PFSK-1 (cell line): ENCODE data around the gene MEOX2.

ENCODE experiments used
- FOXP2 ChIP-seq: optimal IDR thresholded peaks from 2 replicates; pipeline ENCODE3; 2011; ENCODE audit warnings: borderline replicate concordance, control low read depth, inconsistent platforms; ENCODE audit not compliant: insufficient read depth; ENCODE audit errors: extremely low read length, extremely low read depth
- POLR2AphosphoS5 ChIP-seq: IDR thresholded peaks from 2 replicates; pipeline ENCODE4 v1.6.1; 2012; ENCODE audit warnings: low read depth, mild to moderate bottlenecking, control low read depth, low read length, moderate library complexity
- REST ChIP-seq, 2 experiments: IDR thresholded peaks; 2 replicates each; pipeline versions ENCODE4 v1.6.1 to v1.8.0; 2011 to 2012; ENCODE audit warnings: low read depth in 2 of 2, low read length in 2 of 2, control low read depth in 1 of 2, inconsistent platforms in 1 of 2, mild to moderate bottlenecking in 1 of 2, moderate library complexity in 1 of 2; ENCODE audit not compliant: insufficient read depth in 1 of 2
- SIN3A ChIP-seq: IDR thresholded peaks from 2 replicates; pipeline ENCODE4 v1.6.1; 2012; ENCODE audit warnings: mild to moderate bottlenecking, low read length, moderate library complexity, borderline replicate concordance; ENCODE audit not compliant: insufficient read depth
- TAF1 ChIP-seq: IDR thresholded peaks from 2 replicates; pipeline ENCODE4 v1.6.1; 2012; ENCODE audit warnings: low read length, control low read depth, borderline replicate concordance; ENCODE audit not compliant: insufficient read depth

The MEOX2 gene

GRCh38 chr7:15609287-15609686, 77.2 kb downstream of the MEOX2 start:
- TF ChIP-seq FOXP2 (no peak), REST (IDR thresholded peaks at IDR 0.05; ENCODE audit: insufficient read depth in 1 of 2, low read depth in 2 of 2, low read length in 2 of 2) (no peak), SIN3A (no peak), POLR2AphosphoS5 (no peak), TAF1 (no peak)

DNA sequence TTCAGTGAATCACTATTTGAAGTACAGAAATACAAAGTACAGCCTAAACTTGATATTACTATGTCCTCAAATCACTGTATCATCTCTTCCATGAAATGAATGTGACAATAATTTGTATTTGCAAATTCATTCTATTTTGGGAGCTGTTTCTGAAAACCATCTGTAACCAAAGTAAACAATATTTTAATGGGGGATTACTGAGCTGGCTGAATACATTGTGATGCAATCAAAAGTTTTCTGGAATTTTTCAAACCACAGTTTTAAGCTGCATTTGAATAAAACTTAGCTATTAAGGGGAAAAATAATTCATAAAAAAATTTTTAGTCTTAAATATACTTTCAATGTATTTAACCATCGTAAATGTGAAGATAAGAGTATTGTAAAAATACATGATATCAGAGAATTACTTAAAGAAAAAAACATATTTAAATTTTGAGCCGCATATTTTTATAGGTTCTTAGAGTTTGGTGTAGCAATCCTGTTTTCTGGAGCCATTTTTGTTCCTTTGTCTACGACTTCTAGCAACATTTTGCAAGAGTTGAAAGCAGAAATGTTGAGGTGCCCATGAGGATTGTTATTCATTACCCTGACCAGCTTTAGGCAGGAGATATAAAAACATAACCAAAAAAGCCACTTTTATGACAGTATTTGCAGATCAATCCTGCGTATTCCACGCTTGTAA, 78.8 kb downstream of the MEOX2 start:
- TF ChIP-seq POLR2AphosphoS5 (no peak), SIN3A (no peak), TAF1 (no peak), FOXP2 (no peak), REST (IDR thresholded peaks at IDR 0.05; ENCODE audit: insufficient read depth in 1 of 2, low read depth in 2 of 2, low read length in 2 of 2) (no peak)

DNA sequence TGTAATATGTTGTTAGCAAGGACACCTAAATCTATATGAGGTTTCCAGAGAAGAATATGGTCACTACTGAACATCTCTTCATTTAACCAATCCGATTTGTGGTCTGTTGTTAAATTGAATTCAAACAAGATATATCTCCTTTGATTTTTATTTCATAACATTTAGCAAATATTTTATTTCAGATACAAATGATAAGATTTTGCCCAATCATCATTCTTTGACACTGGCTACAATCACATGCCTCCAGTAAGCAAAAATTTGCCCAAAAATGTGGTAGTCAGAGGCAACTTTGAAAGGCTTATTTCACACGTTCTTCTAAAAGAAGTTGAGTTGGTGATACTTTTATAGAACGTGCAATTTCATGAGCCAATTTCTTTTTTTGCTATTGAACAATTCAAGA, 79.9 kb downstream of the MEOX2 start:
- TF ChIP-seq POLR2AphosphoS5, result no peak
- TF ChIP-seq SIN3A, result no peak
- TF ChIP-seq FOXP2, result no peak
- no peak for TF ChIP-seq TAF1
- no peak for TF ChIP-seq REST (IDR thresholded peaks at IDR 0.05; ENCODE audit: insufficient read depth in 1 of 2, low read depth in 2 of 2, low read length in 2 of 2)

DNA sequence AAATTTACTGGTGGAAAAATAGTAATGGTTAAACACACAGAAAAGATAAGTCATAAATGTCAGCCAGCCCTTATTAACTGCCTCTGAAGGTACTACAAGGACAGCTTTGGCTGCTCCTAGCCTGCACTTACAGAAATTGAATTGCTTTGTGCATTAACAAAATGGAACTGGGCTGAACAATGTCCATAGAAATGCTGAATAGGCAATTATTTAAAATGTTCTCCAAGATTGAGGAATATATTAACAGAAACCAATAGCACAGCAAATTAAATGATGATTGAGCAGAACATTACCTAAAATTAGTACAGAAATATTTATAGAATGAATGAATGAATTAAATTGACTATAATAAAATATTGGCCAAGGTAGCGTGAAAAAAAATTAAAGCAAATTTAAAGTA, 82.3 kb downstream of the MEOX2 start:
- TF ChIP-seq FOXP2 (no peak), REST (IDR thresholded peaks at IDR 0.05; ENCODE audit: insufficient read depth in 1 of 2, low read depth in 2 of 2, low read length in 2 of 2) (no peak), TAF1 (no peak), POLR2AphosphoS5 (no peak), SIN3A (no peak)

DNA sequence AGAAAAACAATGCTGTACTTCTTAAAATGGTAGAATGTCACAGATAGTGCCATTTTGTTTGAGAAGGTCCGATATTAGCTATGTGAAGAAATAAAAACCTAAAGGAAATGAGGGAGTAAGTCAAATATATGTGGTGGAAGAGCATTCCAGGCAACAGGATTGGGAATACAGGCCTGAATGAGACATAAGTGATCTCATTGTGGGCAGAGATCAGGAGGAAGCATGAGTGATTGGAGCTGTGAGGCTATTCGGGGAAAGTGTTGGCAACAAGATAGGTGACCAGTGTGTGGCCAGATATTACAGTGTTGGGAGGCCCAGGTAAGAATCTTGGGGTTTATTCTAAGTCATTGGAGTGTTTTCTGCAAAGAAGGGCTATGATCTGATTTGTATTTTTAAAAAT, 83.4 kb downstream of the MEOX2 start:
- no peak for TF ChIP-seq SIN3A
- TF ChIP-seq FOXP2, result no peak
- TF ChIP-seq REST (IDR thresholded peaks at IDR 0.05; ENCODE audit: insufficient read depth in 1 of 2, low read depth in 2 of 2, low read length in 2 of 2), result no peak
- no peak for TF ChIP-seq TAF1
- TF ChIP-seq POLR2AphosphoS5, result no peak
